Testis (tissue), 2 donors: ENCODE results near the gene CHMP5.

ENCODE experiments used
- CTCF ChIP-seq, 3 experiments: fragments of 450-650 bp in 2 of 3; fragments of 200-600 bp in 1 of 3; sonication (generic) in 1 of 3; IDR thresholded peaks; one replicate each; pipeline ENCODE4 v1.5.1; 2016 to 2019; ENCODE audit warnings: antibody characterized with exemption in 3 of 3, mild to moderate bottlenecking in 2 of 3, moderate library complexity in 1 of 3
- POLR2A ChIP-seq: fragments of 450-650 bp; IDR thresholded peaks from one replicate; pipeline ENCODE4 v1.6.1; 2017; ENCODE audit warnings: antibody characterized with exemption, mild to moderate bottlenecking, moderate library complexity

- TF ChIP-seq POLR2A (no peak), CTCF (IDR thresholded peaks at IDR 0.05) (no peak)
These were observed 41.2 kb upstream of the CHMP5 start for GRCh38 chr9:33223696-33224095.
